HEK293 (cell line): Measurements from ENCODE around the gene SSH3.

Experiments used
- BCL11B ChIP-seq: fragments of 450-650 bp; formaldehyde crosslinking; IDR thresholded peaks from 2 replicates; pipeline ENCODE4 v1.5.1; 2016; ENCODE audit warnings: low read depth, missing biosample characterization, missing genetic modification characterization
- FEZF1 ChIP-seq: fragments of 450-650 bp; formaldehyde crosslinking; IDR thresholded peaks from 2 replicates; pipeline ENCODE4 v1.5.1; 2016; ENCODE audit warnings: missing biosample characterization, missing genetic modification characterization
- GLIS2 ChIP-seq: fragments of 450-650 bp; formaldehyde crosslinking; IDR thresholded peaks from 2 replicates; pipeline ENCODE4 v1.5.1; 2016; ENCODE audit warnings: missing biosample characterization, missing genetic modification characterization
- HOXD13 ChIP-seq: sonication (generic); formaldehyde crosslinking; IDR thresholded peaks from 2 replicates; pipeline ENCODE4 v1.8.0; 2022; ENCODE audit warnings: missing genetic modification reagents, borderline replicate concordance
- KLF1 ChIP-seq: fragments of 450-650 bp; formaldehyde crosslinking; IDR thresholded peaks from 2 replicates; pipeline ENCODE4 v1.5.1; 2016; ENCODE audit warnings: missing biosample characterization, missing genetic modification characterization
- REPIN1 ChIP-seq: fragments of 450-650 bp; formaldehyde crosslinking; IDR thresholded peaks from 2 replicates; pipeline ENCODE4 v1.5.1; 2017; ENCODE audit warnings: missing biosample characterization, missing genetic modification characterization, low read depth
- SCRT1 ChIP-seq: fragments of 450-650 bp; formaldehyde crosslinking; IDR thresholded peaks from 2 replicates; pipeline ENCODE4 v1.5.1; 2016; ENCODE audit warnings: missing biosample characterization, missing genetic modification characterization, borderline replicate concordance
- SP7 ChIP-seq: fragments of 450-650 bp; formaldehyde crosslinking; IDR thresholded peaks from 2 replicates; pipeline ENCODE4 v1.5.1; 2016; ENCODE audit warnings: missing biosample characterization, missing genetic modification characterization
- ZNF174 ChIP-seq: fragments of 450-650 bp; formaldehyde crosslinking; IDR thresholded peaks from 2 replicates; pipeline ENCODE4 v1.5.0; 2017; ENCODE audit warnings: missing biosample characterization, mild to moderate bottlenecking, missing genetic modification characterization
- ZNF274 ChIP-seq, 2 experiments: fragments of 200-500 bp in 1 of 2; fragments of 450-650 bp in 1 of 2; sonication (Bioruptor generic) in 1 of 2; formaldehyde crosslinking in 1 of 2; IDR thresholded peaks; 2 replicates each; pipeline versions ENCODE4 v1.5.1 to v1.6.1; 2014 to 2016; ENCODE audit warnings: borderline replicate concordance in 1 of 2, inconsistent platforms in 1 of 2, low read length in 1 of 2, missing biosample characterization in 1 of 2, missing genetic modification characterization in 1 of 2
- ZNF292 ChIP-seq: fragments of 450-650 bp; formaldehyde crosslinking; IDR thresholded peaks from 2 replicates; pipeline ENCODE4 v1.5.1; 2016; ENCODE audit warnings: low read depth, missing biosample characterization, missing genetic modification characterization, borderline replicate concordance
- ZNF341 ChIP-seq: fragments of 450-650 bp; formaldehyde crosslinking; IDR thresholded peaks from 2 replicates; pipeline ENCODE4; 2016; ENCODE audit warnings: low read depth, missing biosample characterization, missing genetic modification characterization
- ZNF501 ChIP-seq: fragments of 450-650 bp; formaldehyde crosslinking; IDR thresholded peaks from 2 replicates; pipeline ENCODE4 v1.5.1; 2016; ENCODE audit warnings: missing biosample characterization, missing genetic modification characterization
- ZNF510 ChIP-seq: fragments of 450-650 bp; formaldehyde crosslinking; IDR thresholded peaks from 2 replicates; pipeline ENCODE4 v1.5.1; 2018; ENCODE audit warnings: mild to moderate bottlenecking, missing genetic modification characterization, missing biosample characterization; ENCODE audit not compliant: insufficient replicate concordance
- ZNF561 ChIP-seq: fragments of 450-650 bp; IDR thresholded peaks from 2 replicates; pipeline ENCODE4 v1.5.1; 2018; ENCODE audit warnings: missing biosample characterization, missing genetic modification characterization, borderline replicate concordance
- ZNF610 ChIP-seq: fragments of 450-650 bp; formaldehyde crosslinking; IDR thresholded peaks from 2 replicates; pipeline ENCODE4 v1.5.1; 2016; ENCODE audit warnings: missing biosample characterization, missing genetic modification characterization, borderline replicate concordance
- ZNF624 ChIP-seq: fragments of 450-650 bp; formaldehyde crosslinking; IDR thresholded peaks from 2 replicates; pipeline ENCODE4 v1.5.1; 2017; ENCODE audit warnings: missing biosample characterization, missing genetic modification characterization
- ZNF664 ChIP-seq: fragments of 450-650 bp; formaldehyde crosslinking; IDR thresholded peaks from 2 replicates; pipeline ENCODE4 v1.5.1; 2016; ENCODE audit warnings: missing biosample characterization, missing genetic modification characterization
- ZNF76 ChIP-seq: fragments of 450-650 bp; formaldehyde crosslinking; IDR thresholded peaks from 2 replicates; pipeline ENCODE4; 2016; ENCODE audit warnings: low read depth, missing biosample characterization, missing genetic modification characterization, borderline replicate concordance
- ZNF792 ChIP-seq: fragments of 450-650 bp; formaldehyde crosslinking; IDR thresholded peaks from 2 replicates; pipeline ENCODE4 v1.5.1; 2016; ENCODE audit warnings: missing biosample characterization, missing genetic modification characterization
- ZNF843 ChIP-seq: fragments of 450-650 bp; formaldehyde crosslinking; IDR thresholded peaks from 2 replicates; pipeline ENCODE4 v1.5.1; 2016; ENCODE audit warnings: missing biosample characterization, missing genetic modification characterization
- TF ChIP-seq, protein P1 (sequence below): fragments of 450-650 bp; formaldehyde crosslinking; IDR thresholded peaks from 2 replicates; pipeline ENCODE4 v1.5.1; 2017; ENCODE audit warnings: missing biosample characterization, missing genetic modification characterization
- TF ChIP-seq, protein P2 (sequence below): fragments of 450-650 bp; formaldehyde crosslinking; IDR thresholded peaks from 2 replicates; pipeline ENCODE4 v1.5.1; 2016; ENCODE audit warnings: missing biosample characterization, missing genetic modification characterization
- TF ChIP-seq, protein P3 (sequence below): fragments of 450-650 bp; formaldehyde crosslinking; IDR thresholded peaks from 2 replicates; pipeline ENCODE4 v1.5.1; 2017; ENCODE audit warnings: missing biosample characterization, missing genetic modification characterization
- TF ChIP-seq, protein P4 (sequence below): fragments of 450-650 bp; formaldehyde crosslinking; IDR thresholded peaks from 2 replicates; pipeline ENCODE4 v1.5.1; 2017; ENCODE audit warnings: missing biosample characterization, missing genetic modification characterization
- TF ChIP-seq, protein P5 (sequence below): fragments of 450-650 bp; formaldehyde crosslinking; IDR thresholded peaks from 2 replicates; pipeline ENCODE4 v1.5.1; 2017; ENCODE audit warnings: missing biosample characterization, missing genetic modification characterization
- TF ChIP-seq, protein P6 (sequence below): fragments of 450-650 bp; formaldehyde crosslinking; IDR thresholded peaks from 2 replicates; pipeline ENCODE4 v1.5.1; 2016; ENCODE audit warnings: missing biosample characterization, missing genetic modification characterization

Gene SSH3

DNA sequence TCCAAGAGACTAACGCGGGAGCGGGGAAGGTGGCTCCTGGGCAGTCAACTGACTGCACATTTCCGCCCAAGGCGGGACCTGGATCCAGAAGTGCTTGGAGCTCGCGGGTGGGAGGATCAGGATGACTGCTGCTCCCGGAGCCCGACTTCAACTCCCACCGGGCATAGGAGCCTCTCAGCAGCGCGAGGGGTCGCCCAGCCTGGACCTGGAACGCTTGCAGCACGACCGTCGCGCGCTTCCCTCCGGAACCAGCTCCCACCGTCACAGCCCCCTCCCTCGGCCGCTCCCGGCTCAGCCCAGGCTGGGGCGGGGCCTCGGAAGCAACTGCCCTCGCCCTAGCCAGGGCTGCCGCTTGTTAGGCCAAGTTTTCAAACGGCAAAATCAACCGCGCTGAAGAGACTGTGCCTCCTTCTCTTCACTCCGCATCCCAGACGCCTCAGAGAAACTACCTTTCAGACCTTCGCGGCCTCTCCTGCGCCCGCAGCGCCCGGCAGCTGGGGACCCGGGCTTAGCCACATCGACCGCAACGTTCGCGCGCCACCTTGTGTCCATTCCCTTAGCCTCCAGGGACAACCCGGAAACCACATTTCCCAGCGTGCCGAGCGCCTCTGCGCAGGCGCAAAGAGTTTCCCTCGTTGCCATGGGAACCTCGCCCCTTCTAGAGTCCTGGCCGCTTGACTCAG is 14.0 kb downstream of the SSH3 start (continued):
- TF ChIP-seq ZNF274 (IDR thresholded peaks at IDR 0.05; ENCODE audit: low read length) (no peak), ZNF274 (tag by site-specific recombination; IDR thresholded peaks at IDR 0.05; ENCODE audit: borderline replicate concordance) (no peak), BCL11B (peak; percentile 63), ZNF76 (tag by site-specific recombination) (peak; percentile 86), ZNF610 (tag by site-specific recombination) (peak; percentile 54; the same call in 1 of the 2 replicates), ZNF624 (no peak), ZNF292 (no peak), ZNF501 (tag by site-specific recombination) (peak; percentile 53; the same call in 1 of the 2 replicates), ZNF174 (tag by site-specific recombination) (no peak), KLF1 (tag by site-specific recombination) (peak; percentile 52; the same call in 1 of the 2 replicates), ZNF510 (tag by site-specific recombination) (no peak), SCRT1 (tag by site-specific recombination) (no peak), ZNF792 (tag by site-specific recombination) (no peak), REPIN1 (no peak), ZNF664 (tag by site-specific recombination) (no peak), HOXD13 (no peak), ZNF843 (no peak), FEZF1 (tag by site-specific recombination) (no peak), ZNF341 (tag by site-specific recombination) (peak; percentile 82), ZNF561 (tag by site-specific recombination) (peak; percentile 32; the same call in 1 of the 2 replicates), SP7 (tag by site-specific recombination) (peak; percentile 40; the same call in 1 of the 2 replicates), GLIS2 (tag by site-specific recombination) (0 out of 2 replicates have a peak, but pooled peaks have one; percentile 54)
- TF ChIP-seq, protein P1, sequence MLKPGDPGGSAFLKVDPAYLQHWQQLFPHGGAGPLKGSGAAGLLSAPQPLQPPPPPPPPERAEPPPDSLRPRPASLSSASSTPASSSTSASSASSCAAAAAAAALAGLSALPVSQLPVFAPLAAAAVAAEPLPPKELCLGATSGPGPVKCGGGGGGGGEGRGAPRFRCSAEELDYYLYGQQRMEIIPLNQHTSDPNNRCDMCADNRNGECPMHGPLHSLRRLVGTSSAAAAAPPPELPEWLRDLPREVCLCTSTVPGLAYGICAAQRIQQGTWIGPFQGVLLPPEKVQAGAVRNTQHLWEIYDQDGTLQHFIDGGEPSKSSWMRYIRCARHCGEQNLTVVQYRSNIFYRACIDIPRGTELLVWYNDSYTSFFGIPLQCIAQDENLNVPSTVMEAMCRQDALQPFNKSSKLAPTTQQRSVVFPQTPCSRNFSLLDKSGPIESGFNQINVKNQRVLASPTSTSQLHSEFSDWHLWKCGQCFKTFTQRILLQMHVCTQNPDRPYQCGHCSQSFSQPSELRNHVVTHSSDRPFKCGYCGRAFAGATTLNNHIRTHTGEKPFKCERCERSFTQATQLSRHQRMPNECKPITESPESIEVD (tag by site-specific recombination): no peak
- TF ChIP-seq, protein P2, sequence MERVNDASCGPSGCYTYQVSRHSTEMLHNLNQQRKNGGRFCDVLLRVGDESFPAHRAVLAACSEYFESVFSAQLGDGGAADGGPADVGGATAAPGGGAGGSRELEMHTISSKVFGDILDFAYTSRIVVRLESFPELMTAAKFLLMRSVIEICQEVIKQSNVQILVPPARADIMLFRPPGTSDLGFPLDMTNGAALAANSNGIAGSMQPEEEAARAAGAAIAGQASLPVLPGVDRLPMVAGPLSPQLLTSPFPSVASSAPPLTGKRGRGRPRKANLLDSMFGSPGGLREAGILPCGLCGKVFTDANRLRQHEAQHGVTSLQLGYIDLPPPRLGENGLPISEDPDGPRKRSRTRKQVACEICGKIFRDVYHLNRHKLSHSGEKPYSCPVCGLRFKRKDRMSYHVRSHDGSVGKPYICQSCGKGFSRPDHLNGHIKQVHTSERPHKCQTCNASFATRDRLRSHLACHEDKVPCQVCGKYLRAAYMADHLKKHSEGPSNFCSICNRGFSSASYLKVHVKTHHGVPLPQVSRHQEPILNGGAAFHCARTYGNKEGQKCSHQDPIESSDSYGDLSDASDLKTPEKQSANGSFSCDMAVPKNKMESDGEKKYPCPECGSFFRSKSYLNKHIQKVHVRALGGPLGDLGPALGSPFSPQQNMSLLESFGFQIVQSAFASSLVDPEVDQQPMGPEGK (tag by site-specific recombination): peak; percentile 63
- TF ChIP-seq, protein P3, sequence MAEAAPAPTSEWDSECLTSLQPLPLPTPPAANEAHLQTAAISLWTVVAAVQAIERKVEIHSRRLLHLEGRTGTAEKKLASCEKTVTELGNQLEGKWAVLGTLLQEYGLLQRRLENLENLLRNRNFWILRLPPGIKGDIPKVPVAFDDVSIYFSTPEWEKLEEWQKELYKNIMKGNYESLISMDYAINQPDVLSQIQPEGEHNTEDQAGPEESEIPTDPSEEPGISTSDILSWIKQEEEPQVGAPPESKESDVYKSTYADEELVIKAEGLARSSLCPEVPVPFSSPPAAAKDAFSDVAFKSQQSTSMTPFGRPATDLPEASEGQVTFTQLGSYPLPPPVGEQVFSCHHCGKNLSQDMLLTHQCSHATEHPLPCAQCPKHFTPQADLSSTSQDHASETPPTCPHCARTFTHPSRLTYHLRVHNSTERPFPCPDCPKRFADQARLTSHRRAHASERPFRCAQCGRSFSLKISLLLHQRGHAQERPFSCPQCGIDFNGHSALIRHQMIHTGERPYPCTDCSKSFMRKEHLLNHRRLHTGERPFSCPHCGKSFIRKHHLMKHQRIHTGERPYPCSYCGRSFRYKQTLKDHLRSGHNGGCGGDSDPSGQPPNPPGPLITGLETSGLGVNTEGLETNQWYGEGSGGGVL (tag by site-specific recombination): peak; percentile 27; the same call in 1 of the 2 replicates
- TF ChIP-seq, protein P4, sequence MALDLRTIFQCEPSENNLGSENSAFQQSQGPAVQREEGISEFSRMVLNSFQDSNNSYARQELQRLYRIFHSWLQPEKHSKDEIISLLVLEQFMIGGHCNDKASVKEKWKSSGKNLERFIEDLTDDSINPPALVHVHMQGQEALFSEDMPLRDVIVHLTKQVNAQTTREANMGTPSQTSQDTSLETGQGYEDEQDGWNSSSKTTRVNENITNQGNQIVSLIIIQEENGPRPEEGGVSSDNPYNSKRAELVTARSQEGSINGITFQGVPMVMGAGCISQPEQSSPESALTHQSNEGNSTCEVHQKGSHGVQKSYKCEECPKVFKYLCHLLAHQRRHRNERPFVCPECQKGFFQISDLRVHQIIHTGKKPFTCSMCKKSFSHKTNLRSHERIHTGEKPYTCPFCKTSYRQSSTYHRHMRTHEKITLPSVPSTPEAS: no peak
- TF ChIP-seq, protein P5, sequence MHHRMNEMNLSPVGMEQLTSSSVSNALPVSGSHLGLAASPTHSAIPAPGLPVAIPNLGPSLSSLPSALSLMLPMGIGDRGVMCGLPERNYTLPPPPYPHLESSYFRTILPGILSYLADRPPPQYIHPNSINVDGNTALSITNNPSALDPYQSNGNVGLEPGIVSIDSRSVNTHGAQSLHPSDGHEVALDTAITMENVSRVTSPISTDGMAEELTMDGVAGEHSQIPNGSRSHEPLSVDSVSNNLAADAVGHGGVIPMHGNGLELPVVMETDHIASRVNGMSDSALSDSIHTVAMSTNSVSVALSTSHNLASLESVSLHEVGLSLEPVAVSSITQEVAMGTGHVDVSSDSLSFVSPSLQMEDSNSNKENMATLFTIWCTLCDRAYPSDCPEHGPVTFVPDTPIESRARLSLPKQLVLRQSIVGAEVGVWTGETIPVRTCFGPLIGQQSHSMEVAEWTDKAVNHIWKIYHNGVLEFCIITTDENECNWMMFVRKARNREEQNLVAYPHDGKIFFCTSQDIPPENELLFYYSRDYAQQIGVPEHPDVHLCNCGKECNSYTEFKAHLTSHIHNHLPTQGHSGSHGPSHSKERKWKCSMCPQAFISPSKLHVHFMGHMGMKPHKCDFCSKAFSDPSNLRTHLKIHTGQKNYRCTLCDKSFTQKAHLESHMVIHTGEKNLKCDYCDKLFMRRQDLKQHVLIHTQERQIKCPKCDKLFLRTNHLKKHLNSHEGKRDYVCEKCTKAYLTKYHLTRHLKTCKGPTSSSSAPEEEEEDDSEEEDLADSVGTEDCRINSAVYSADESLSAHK (tag by site-specific recombination): peak; percentile 81
- TF ChIP-seq, protein P6, sequence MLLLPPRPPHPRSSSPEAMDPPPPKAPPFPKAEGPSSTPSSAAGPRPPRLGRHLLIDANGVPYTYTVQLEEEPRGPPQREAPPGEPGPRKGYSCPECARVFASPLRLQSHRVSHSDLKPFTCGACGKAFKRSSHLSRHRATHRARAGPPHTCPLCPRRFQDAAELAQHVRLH: no peak
